ENCODE results near the gene SREBF2. TPM values are rescaled to one million over a fixed set of nuclear protein-coding genes. Genes with fewer than 3 reads are reported as not detected.

Gene SREBF2
- total and polyA plus RNA-seq, 2 experiments from 2014 or later, result 23.6 to 26.5 TPM

GRCh38 chr22:41900652-41901312, 67.9 kb downstream of the SREBF2 start:
- no peaks in the 10 kb centered on the region for H3K27me3 ChIP-seq (replicated peaks; ENCODE audit: insufficient read depth)
- H3K9ac ChIP-seq, result no peak overlapping the region
- in situ Hi-C loops (cut with MboI), result no loop called here
- DNase-seq, result no peak
- TF ChIP-seq EZH2phosphoT487 (IDR thresholded peaks at IDR 0.05; ENCODE audit: insufficient read depth, low read depth) (no peak), EZH2 (IDR thresholded peaks at IDR 0.05; ENCODE audit: insufficient read depth, poor library complexity, severe bottlenecking) (no peak)
- H4K20me1 ChIP-seq (ENCODE audit: insufficient read depth), result no peaks in the 10 kb centered on the region
- no peaks in the 10 kb centered on the region for H3K79me2 ChIP-seq (ENCODE audit: insufficient read depth)
- no peak overlapping the region for H3K4me2 ChIP-seq (ENCODE audit: unreplicated experiment)
- peaks cover 3% of the 10 kb centered on the region; the same call in 1 of the 2 replicates for H3K4me1 ChIP-seq (ENCODE audit: insufficient read depth)
- no peak overlapping the region for H3K4me3 ChIP-seq
- 92 to 100% methylated on average over 8 of the region's 8 CpGs for WGBS, 2 experiments (ENCODE audit: low coverage in 1 of 2, low lambda C conversion rate in 2 of 2, missing lambda C conversion rate in 2 of 2)
- peaks cover 5% of the 10 kb centered on the region; the same call in 1 of the 2 replicates for H3K36me3 ChIP-seq (ENCODE audit: low read depth)
- no peak overlapping the region for H2AFZ ChIP-seq
- no peaks in the 10 kb centered on the region for H3K9me3 ChIP-seq (ENCODE audit: low read depth)
- no peak overlapping the region for H3K27ac ChIP-seq
- H3K9me2 ChIP-seq (ENCODE audit: insufficient read depth), result no peaks in the 10 kb centered on the region
- H3F3A ChIP-seq (ENCODE audit: insufficient read depth), result no peaks in the 10 kb centered on the region

GRCh38 chr22:41902016-41902415, 69.1 kb downstream of the SREBF2 start:
- no peak for DNase-seq
- Histone ChIP-seq H3K4me2 (ENCODE audit: unreplicated experiment) (no peak overlapping the region), H3K9ac (no peak overlapping the region), H3K4me3 (no peak overlapping the region), H3K9me3 (ENCODE audit: low read depth) (no peaks in the 10 kb centered on the region), H3F3A (ENCODE audit: insufficient read depth) (no peaks in the 10 kb centered on the region), H3K27me3 (replicated peaks; ENCODE audit: insufficient read depth) (no peaks in the 10 kb centered on the region), H3K79me2 (ENCODE audit: insufficient read depth) (no peaks in the 10 kb centered on the region), H3K27ac (no peak overlapping the region), H3K36me3 (ENCODE audit: low read depth) (peaks cover 5% of the 10 kb centered on the region; the same call in 1 of the 2 replicates), H3K4me1 (ENCODE audit: insufficient read depth) (no peaks in the 10 kb centered on the region), H4K20me1 (ENCODE audit: insufficient read depth) (no peaks in the 10 kb centered on the region), H3K9me2 (ENCODE audit: insufficient read depth) (no peaks in the 10 kb centered on the region), H2AFZ (no peak overlapping the region)
- TF ChIP-seq EZH2phosphoT487 (IDR thresholded peaks at IDR 0.05; ENCODE audit: insufficient read depth, low read depth), result no peak
- TF ChIP-seq EZH2 (IDR thresholded peaks at IDR 0.05; ENCODE audit: insufficient read depth, poor library complexity, severe bottlenecking), result no peak
- in situ Hi-C loops (cut with MboI), result no loop called here
- 93 to 98% methylated on average over 7 of the region's 7 CpGs for WGBS, 2 experiments (ENCODE audit: low coverage in 1 of 2, low lambda C conversion rate in 2 of 2, missing lambda C conversion rate in 2 of 2)

GRCh38 chr22:41902932-41903421, 70.1 kb downstream of the SREBF2 start:
- peaks cover 5% of the 10 kb centered on the region; the same call in 1 of the 2 replicates for H3K36me3 ChIP-seq (ENCODE audit: low read depth)
- H3K9me3 ChIP-seq (ENCODE audit: low read depth), result no peaks in the 10 kb centered on the region
- TF ChIP-seq EZH2 (IDR thresholded peaks at IDR 0.05; ENCODE audit: insufficient read depth, poor library complexity, severe bottlenecking), result no peak
- no peak for TF ChIP-seq EZH2phosphoT487 (IDR thresholded peaks at IDR 0.05; ENCODE audit: insufficient read depth, low read depth)
- in situ Hi-C loops (cut with MboI), result no loop called here
- no peak overlapping the region for H3K27ac ChIP-seq
- no peak overlapping the region for H3K4me3 ChIP-seq
- H3K27me3 ChIP-seq (replicated peaks; ENCODE audit: insufficient read depth), result no peaks in the 10 kb centered on the region
- no peak overlapping the region for H3K9ac ChIP-seq
- no peak overlapping the region for H3K4me2 ChIP-seq (ENCODE audit: unreplicated experiment)
- no peak overlapping the region for H2AFZ ChIP-seq
- H3K9me2 ChIP-seq (ENCODE audit: insufficient read depth), result no peaks in the 10 kb centered on the region
- DNase-seq, result no peak
- WGBS, 2 experiments (ENCODE audit: low coverage in 1 of 2, low lambda C conversion rate in 2 of 2, missing lambda C conversion rate in 2 of 2), result 88 to 90% methylated on average over 13 to 15 of the region's 15 CpGs
- no peaks in the 10 kb centered on the region for H4K20me1 ChIP-seq (ENCODE audit: insufficient read depth)
- H3K79me2 ChIP-seq (ENCODE audit: insufficient read depth), result no peaks in the 10 kb centered on the region
- H3F3A ChIP-seq (ENCODE audit: insufficient read depth), result no peaks in the 10 kb centered on the region
- no peaks in the 10 kb centered on the region for H3K4me1 ChIP-seq (ENCODE audit: insufficient read depth)

- Histone ChIP-seq H3K79me2 (ENCODE audit: insufficient read depth) (no peaks in the 10 kb centered on the region), H3K4me2 (ENCODE audit: unreplicated experiment) (no peak overlapping the region), H3K4me3 (no peak overlapping the region), H3K4me1 (ENCODE audit: insufficient read depth) (no peaks in the 10 kb centered on the region), H4K20me1 (ENCODE audit: insufficient read depth) (no peaks in the 10 kb centered on the region), H3K9me3 (ENCODE audit: low read depth) (no peaks in the 10 kb centered on the region), H2AFZ (no peak overlapping the region), H3K27me3 (replicated peaks; ENCODE audit: insufficient read depth) (no peaks in the 10 kb centered on the region), H3K9me2 (ENCODE audit: insufficient read depth) (no peaks in the 10 kb centered on the region), H3K27ac (no peak overlapping the region), H3K36me3 (ENCODE audit: low read depth) (peaks cover 2% of the 10 kb centered on the region; the same call in 1 of the 2 replicates), H3K9ac (no peak overlapping the region), H3F3A (ENCODE audit: insufficient read depth) (no peaks in the 10 kb centered on the region)
- 96 to 98% methylated on average over 21 to 24 of the region's 24 CpGs for WGBS, 2 experiments (ENCODE audit: low coverage in 1 of 2, low lambda C conversion rate in 2 of 2, missing lambda C conversion rate in 2 of 2)
- no peak for TF ChIP-seq EZH2phosphoT487 (IDR thresholded peaks at IDR 0.05; ENCODE audit: insufficient read depth, low read depth)
- in situ Hi-C loops (cut with MboI), result no loop called here
- DNase-seq, result no peak
Measured at GRCh38 chr22:41904450-41905410, 71.8 kb downstream of the SREBF2 start.

Measured in GM23248 (cell line).